ENCODE results near the gene TBC1D16. TPM values are rescaled to one million over a fixed set of nuclear protein-coding genes. Genes with fewer than 3 reads are reported as not detected.

The TBC1D16 gene
- total RNA-seq, 6 experiments from 2014 or later, result 5.8 to 21.0 (median 14.4) TPM

- H3K36me3 ChIP-seq, result no peaks in the 10 kb centered on the region
- H3K9me3 ChIP-seq, result no peaks in the 10 kb centered on the region
- H3K4me1 ChIP-seq, result peaks cover 2 to 78% (median 40%) of the 10 kb centered on the region in 4 donors
- H3K27me3 ChIP-seq, result no peaks in the 10 kb centered on the region
- DNase-seq (peak; percentile 90 to 93 (median 91)), ATAC-seq (peak; percentile 53 to 73 (median 60))
- H3K27ac ChIP-seq, result peak overlapping the region in 2 of 3 donors; percentile 62 to 91
- TF ChIP-seq CTCF (IDR thresholded peaks at IDR 0.05) (peak; percentile 17 to 66 (median 60)), POLR2A (IDR thresholded peaks at IDR 0.05) (no peak)
- 12% methylated on average over 5 of the region's 30 CpGs for WGBS (ENCODE audit: insufficient coverage, low coverage, low lambda C conversion rate, missing lambda C conversion rate)
- intact Hi-C loops (cut with DNase I), result no loop called here
- peak overlapping the region; percentile 18 to 47 (median 44) for H3K4me3 ChIP-seq
Observed at GRCh38 chr17:79991140-79991923, 44.3 kb downstream of the TBC1D16 start.

GRCh38 chr17:79990704-79991103 is 45.0 kb downstream of the TBC1D16 start:
- Histone ChIP-seq H3K27ac (peak overlapping the region in 1 of 3 donors; percentile 91), H3K4me3 (no peak overlapping the region), H3K36me3 (no peaks in the 10 kb centered on the region), H3K9me3 (no peaks in the 10 kb centered on the region), H3K4me1 (peaks cover 2 to 78% (median 40%) of the 10 kb centered on the region in 4 donors), H3K27me3 (no peaks in the 10 kb centered on the region)
- peak in 1 of 3 donors; percentile 56 for DNase-seq
- TF ChIP-seq POLR2A (IDR thresholded peaks at IDR 0.05) (no peak), CTCF (IDR thresholded peaks at IDR 0.05) (no peak)
- intact Hi-C loops (cut with DNase I), result no loop called here
- no peak for ATAC-seq
- 74% methylated on average over 8 of the region's 17 CpGs for WGBS (ENCODE audit: insufficient coverage, low coverage, low lambda C conversion rate, missing lambda C conversion rate)

GRCh38 chr17:79990051-79990592 is 45.5 kb downstream of the TBC1D16 start:
- ATAC-seq, result peak; percentile 23 to 42 (median 36)
- H3K4me3 ChIP-seq, result peak overlapping the region in 1 of 3 donors; percentile 6
- H3K27me3 ChIP-seq, result no peaks in the 10 kb centered on the region
- TF ChIP-seq CTCF (IDR thresholded peaks at IDR 0.05), result no peak
- TF ChIP-seq POLR2A (IDR thresholded peaks at IDR 0.05), result peak; percentile 41
- H3K9me3 ChIP-seq, result no peaks in the 10 kb centered on the region
- peak; percentile 82 to 92 (median 92) for DNase-seq
- 16% methylated on average over 3 of the region's 21 CpGs for WGBS (ENCODE audit: insufficient coverage, low coverage, low lambda C conversion rate, missing lambda C conversion rate)
- peaks cover 2 to 78% (median 40%) of the 10 kb centered on the region in 4 donors for H3K4me1 ChIP-seq
- H3K27ac ChIP-seq, result peak overlapping the region; percentile 9 to 91 (median 85)
- intact Hi-C loops (cut with DNase I), result no loop called here
- no peaks in the 10 kb centered on the region for H3K36me3 ChIP-seq

- no peak for TF ChIP-seq CTCF (IDR thresholded peaks at IDR 0.05)
- TF ChIP-seq POLR2A (IDR thresholded peaks at IDR 0.05), result no peak
- H3K27me3 ChIP-seq, result no peaks in the 10 kb centered on the region
- peaks cover 2 to 78% (median 39%) of the 10 kb centered on the region in 4 donors for H3K4me1 ChIP-seq
- H3K9me3 ChIP-seq, result no peaks in the 10 kb centered on the region
- no peak overlapping the region for H3K4me3 ChIP-seq
- intact Hi-C loops (cut with DNase I), result loop anchor here (10.0 kb wide), 3 partner anchors 64 to 184 kb away; no protein-coding TSS in a partner anchor
- DNase-seq, result peak in 2 of 3 donors; percentile 19 to 57
- 68% methylated on average over 16 of the region's 20 CpGs for WGBS (ENCODE audit: insufficient coverage, low coverage, low lambda C conversion rate, missing lambda C conversion rate)
- no peak for ATAC-seq
- H3K27ac ChIP-seq, result peak overlapping the region; percentile 66 to 91 (median 85)
- H3K36me3 ChIP-seq, result no peaks in the 10 kb centered on the region
Observed at GRCh38 chr17:79989106-79989835, 46.4 kb downstream of the TBC1D16 start.

All from right lobe of liver (tissue), 6 donors.